Large intestine (tissue), 3 donors: ENCODE measurements around the gene RHOB. TPM values are rescaled to one million over a fixed set of nuclear protein-coding genes. Genes with fewer than 3 reads are reported as not detected.

Experiments used
- DNase-seq, 2 donors: peaks; one replicate each; pipeline versions ENCODE4 v3.0.0 to v3.0.0-alpha.2; 2013
- H3K27ac ChIP-seq: one replicate; pipeline ENCODE4 v1.5.1; 2013; ENCODE audit warnings: low read length
- H3K27me3 ChIP-seq: 2 replicates; pipeline ENCODE4 v1.6.1; 2013; ENCODE audit warnings: low read length; ENCODE audit not compliant: control insufficient read depth, insufficient read depth
- H3K36me3 ChIP-seq: 2 replicates; pipeline ENCODE4 v1.6.1; 2013; ENCODE audit warnings: low read length; ENCODE audit not compliant: control insufficient read depth, insufficient read depth
- H3K4me1 ChIP-seq: one replicate; pipeline ENCODE4 v1.6.1; 2013; ENCODE audit warnings: low read length; ENCODE audit not compliant: control insufficient read depth, insufficient read depth
- H3K4me3 ChIP-seq: one replicate; pipeline ENCODE4 v1.5.1; 2013; ENCODE audit warnings: low read length
- H3K9me3 ChIP-seq: one replicate; pipeline ENCODE4 v1.6.1; 2013; ENCODE audit warnings: mild to moderate bottlenecking, low read depth, low read length, moderate library complexity; ENCODE audit not compliant: control insufficient read depth
- WGBS: methylation state at CpG from one replicate; pipeline ENCODE4 v1.1.5; 2013; ENCODE audit warnings: low lambda C conversion rate; ENCODE audit not compliant: insufficient coverage; 5-methylcytosine and 5-hydroxymethylcytosine counted together
- polyA plus RNA-seq: library from polyadenylated mRNA; unstranded; fragments of 120-200 nt; gene quantifications from one replicate; pipeline ENCODE4 v1.2.1, GENCODE V29; 2013

The RHOB gene
- polyA plus RNA-seq, 1 donor, result 94.6 TPM

DNA sequence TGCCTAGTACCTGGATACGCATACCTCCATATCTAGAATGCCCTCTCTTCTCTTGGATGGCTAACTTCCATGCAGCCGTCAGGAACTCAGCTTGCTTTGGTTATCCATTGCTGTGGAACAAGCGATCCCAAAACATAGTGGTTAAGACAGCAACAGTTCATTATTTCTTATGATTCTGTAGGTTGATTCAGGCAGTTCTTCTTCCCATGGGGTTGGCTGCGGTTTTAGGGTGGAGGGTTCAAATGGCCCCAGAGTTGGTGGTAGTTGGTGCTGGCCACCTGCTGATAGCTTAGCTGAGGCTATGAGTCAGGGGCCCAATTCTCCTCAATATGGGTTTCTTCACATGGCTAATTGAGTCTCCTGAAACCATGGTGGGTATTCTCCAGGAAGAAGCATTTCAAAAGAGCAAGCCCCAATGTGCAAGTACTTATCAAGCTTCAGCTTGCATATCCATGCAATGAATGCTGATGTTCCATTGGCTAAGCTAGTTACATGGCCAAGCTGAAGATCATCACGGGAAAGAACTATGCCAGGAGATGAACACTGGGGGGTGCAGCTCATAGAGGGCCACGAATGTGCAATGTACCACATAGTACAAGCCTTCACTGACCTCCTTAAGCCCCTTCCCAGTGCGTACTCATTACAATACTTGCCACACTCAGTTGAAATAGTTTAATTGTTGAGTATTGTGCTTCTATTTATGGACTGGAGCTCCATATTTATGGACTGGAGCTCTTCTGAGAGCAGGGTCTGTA, 10.0 kb upstream of the RHOB start:
- Histone ChIP-seq H3K9me3 (no peaks in the 10 kb centered on the region), H3K4me3 (no peak overlapping the region), H3K4me1 (peaks cover 3% of the 10 kb centered on the region), H3K36me3 (no peaks in the 10 kb centered on the region), H3K27ac (no peak overlapping the region), H3K27me3 (peaks cover 1% of the 10 kb centered on the region)
- no CpG with 5 or more reads among the region's 7 CpGs for WGBS
- no peak for DNase-seq

DNA sequence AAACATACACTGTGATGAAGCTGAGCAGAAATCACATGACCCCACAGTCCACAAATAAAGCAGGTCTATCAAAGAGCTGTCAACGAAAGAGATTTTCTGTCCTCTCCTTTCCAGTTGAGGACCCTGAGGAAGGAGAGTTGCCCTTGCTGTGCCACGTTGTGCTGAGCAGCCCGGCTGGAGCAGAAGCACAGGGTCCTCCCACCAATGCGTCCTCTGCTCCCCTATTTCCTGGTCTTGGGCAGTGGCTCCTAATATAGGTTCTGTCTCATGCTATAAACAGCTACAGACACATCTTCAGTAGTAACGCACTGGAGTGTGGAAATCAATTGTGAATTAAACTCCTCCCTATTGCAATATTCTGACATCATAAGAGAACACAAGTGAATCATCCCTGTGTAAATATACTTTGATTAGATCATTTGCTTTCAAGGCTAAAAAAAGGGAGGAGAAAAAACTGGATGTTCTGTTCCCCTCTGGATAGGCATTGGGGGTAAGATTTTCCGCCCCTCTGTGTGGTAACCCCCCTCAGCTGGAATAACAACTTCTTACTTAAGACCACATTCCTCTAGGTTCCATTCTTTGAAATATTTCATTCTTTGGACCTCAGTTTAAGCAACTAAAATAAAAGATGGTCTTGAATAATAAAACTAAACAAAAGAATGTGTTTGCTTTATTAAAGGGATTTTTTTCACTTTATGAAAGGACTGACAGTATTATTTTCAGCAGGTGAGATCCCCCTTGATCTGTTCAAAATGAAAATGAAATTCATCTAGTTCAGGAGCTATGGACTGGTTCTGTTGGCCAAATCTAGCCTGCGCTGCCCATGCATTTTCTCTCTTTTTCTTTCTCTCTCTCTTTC, 8.3 kb upstream of the RHOB start:
- H3K36me3 ChIP-seq, result no peaks in the 10 kb centered on the region
- WGBS, result no CpG with 5 or more reads among the region's 7 CpGs
- no peaks in the 10 kb centered on the region for H3K9me3 ChIP-seq
- no peak overlapping the region for H3K27ac ChIP-seq
- H3K4me1 ChIP-seq, result peaks cover 6% of the 10 kb centered on the region
- no peak overlapping the region for H3K4me3 ChIP-seq
- H3K27me3 ChIP-seq, result no peaks in the 10 kb centered on the region
- DNase-seq, result peak in 1 of 2 donors; percentile 30

DNA sequence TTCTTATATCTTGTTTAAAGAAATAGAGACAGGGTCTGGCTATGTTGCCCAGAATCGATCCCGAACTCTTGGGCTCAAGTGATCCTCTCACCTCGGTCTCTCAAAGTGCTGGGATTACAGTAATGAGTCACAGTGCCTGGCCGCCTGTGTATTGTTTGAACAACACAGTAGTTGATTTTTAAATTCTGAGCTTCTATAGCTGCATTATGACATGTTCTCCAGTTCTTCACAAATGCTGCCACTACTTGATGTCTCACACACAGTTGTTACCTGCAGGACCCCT, 7.7 kb upstream of the RHOB start:
- no peak for DNase-seq
- H3K4me3 ChIP-seq, result no peak overlapping the region
- peaks cover 8% of the 10 kb centered on the region for H3K4me1 ChIP-seq
- WGBS, result 100% methylated on average over 1 of the region's 4 CpGs
- no peak overlapping the region for H3K27ac ChIP-seq
- no peaks in the 10 kb centered on the region for H3K9me3 ChIP-seq
- no peaks in the 10 kb centered on the region for H3K36me3 ChIP-seq
- no peaks in the 10 kb centered on the region for H3K27me3 ChIP-seq

DNA sequence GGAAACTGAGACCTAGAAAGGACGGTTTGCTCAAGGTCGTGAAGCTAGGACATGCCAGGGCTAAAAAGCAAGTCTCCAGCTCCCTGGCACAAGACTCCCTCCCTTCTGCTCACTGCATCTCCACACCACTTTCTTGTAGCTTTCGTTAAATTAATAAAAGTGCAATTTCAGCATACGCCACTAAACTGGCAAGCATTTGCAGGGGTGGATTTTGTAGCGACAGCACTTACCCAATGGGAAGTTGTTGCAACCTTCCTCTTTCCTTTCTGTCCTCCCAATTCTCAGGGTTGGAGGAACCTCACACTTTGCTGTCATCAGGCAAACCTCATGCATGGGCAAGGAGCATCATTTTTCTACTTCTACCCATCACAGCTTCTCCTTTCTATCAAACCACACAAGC, 7.4 kb upstream of the RHOB start:
- Histone ChIP-seq H3K9me3 (no peaks in the 10 kb centered on the region), H3K36me3 (no peaks in the 10 kb centered on the region), H3K27me3 (no peaks in the 10 kb centered on the region), H3K4me1 (peaks cover 8% of the 10 kb centered on the region), H3K27ac (no peak overlapping the region), H3K4me3 (no peak overlapping the region)
- no CpG with 5 or more reads among the region's 5 CpGs for WGBS
- no peak for DNase-seq

DNA sequence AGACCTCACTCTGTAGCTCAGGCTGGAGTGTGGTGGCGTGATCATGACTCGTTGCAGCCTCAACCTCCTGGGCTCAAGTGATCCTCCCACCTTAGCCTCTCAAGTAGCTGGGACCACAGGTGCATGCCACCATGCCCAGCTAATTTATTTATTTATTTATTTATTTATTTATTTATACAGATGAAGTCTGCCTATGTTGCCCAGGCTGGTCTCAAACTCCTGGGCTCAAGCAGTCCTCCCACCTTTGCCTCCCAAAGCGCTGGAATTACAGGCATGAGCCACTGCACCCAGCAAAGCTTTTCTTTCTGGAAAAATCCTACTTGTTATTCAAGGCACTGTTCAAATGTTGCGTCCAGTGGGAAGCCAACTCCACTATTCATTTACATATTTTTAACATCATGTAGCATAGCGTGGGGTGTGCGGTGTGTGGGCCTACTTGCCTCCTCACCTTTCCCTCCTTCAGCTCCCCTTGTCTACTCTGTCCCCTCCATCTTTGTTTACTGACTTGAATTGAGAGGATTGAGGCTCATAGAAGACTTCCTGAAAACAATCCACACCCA, 6.8 kb upstream of the RHOB start:
- 100% methylated on average over 1 of the region's 6 CpGs for WGBS
- peaks cover 8% of the 10 kb centered on the region for H3K4me1 ChIP-seq
- H3K27me3 ChIP-seq, result no peaks in the 10 kb centered on the region
- no peak for DNase-seq
- H3K9me3 ChIP-seq, result no peaks in the 10 kb centered on the region
- H3K4me3 ChIP-seq, result no peak overlapping the region
- H3K27ac ChIP-seq, result no peak overlapping the region
- H3K36me3 ChIP-seq, result no peaks in the 10 kb centered on the region

DNA sequence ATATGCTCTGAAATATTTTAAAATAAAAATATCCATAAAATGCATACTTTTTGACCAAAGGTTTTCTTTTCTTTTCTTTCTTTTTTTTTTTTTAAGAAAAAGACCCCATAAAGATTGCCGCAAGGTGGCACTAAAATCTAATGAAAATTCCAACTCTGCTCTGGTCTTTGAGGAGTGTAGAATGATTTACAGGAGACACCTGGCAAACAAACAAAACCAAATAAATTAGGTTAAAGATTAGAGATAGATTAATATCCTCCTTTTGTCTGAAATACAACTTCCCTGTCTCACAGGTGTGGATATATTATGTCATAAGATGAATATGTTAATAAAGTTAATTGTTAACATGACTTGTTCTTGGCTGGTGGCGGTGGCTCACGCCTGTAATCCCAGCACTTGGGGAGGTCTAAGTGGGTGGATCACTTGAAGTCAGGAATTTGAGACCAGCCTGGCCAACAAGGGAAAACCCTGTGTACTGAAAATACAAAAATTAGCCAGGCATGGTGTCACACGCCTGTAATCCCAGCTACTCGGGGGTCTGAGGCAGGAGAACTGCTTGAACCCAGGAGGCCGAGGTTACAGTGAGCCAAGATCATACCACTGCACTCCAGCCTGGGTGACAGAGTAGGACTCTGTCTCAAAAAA, 3.5 kb upstream of the RHOB start:
- Histone ChIP-seq H3K4me1 (peaks cover 9% of the 10 kb centered on the region), H3K27ac (peak overlapping the region; percentile 51), H3K9me3 (peaks cover 2% of the 10 kb centered on the region), H3K27me3 (no peaks in the 10 kb centered on the region), H3K36me3 (no peaks in the 10 kb centered on the region), H3K4me3 (no peak overlapping the region)
- peak; percentile 50 to 77 for DNase-seq
- 0% methylated on average over 1 of the region's 6 CpGs for WGBS

DNA sequence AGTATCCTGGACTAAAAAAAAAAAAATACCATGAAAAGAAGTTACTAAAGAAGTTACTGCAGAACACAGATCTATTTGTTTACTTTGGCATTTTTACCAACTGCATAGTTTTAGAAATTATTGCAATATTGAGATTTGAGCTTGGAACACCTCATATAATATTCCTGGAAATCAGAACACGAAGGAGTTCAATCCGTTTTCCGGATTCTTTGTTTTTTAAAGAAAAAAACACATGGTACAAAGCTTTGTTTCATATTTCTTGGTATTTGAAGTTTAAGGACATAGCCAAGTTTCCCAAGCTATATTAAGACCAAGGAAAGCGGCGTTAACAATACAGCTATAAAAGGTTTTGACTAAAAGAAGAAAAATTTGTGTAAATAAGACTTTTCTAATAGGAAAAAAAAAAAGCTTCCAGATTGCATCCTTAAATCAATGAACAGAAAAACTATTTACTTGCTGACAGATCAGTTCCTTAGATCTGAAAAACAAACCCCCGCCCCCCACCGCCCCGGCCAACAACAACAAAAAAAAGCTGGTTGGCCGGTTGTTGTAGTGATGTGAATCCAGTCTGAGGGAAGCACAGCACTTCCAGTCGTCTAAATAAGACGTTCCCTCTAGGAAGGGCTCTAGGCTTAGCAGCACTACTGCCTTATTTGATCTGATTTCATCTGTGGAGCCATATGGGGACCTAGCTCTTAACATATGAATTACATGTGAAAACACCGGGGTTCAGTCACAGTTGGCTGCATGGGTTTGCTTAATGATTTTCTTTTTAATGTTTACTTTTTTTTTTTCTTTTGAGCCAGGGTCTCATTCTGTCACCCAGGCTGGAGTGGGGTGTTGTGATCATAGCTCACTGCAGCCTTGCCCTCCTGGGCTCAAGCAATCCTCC, 2.5 kb upstream of the RHOB start:
- no peak overlapping the region for H3K4me3 ChIP-seq
- DNase-seq, result no peak

DNA sequence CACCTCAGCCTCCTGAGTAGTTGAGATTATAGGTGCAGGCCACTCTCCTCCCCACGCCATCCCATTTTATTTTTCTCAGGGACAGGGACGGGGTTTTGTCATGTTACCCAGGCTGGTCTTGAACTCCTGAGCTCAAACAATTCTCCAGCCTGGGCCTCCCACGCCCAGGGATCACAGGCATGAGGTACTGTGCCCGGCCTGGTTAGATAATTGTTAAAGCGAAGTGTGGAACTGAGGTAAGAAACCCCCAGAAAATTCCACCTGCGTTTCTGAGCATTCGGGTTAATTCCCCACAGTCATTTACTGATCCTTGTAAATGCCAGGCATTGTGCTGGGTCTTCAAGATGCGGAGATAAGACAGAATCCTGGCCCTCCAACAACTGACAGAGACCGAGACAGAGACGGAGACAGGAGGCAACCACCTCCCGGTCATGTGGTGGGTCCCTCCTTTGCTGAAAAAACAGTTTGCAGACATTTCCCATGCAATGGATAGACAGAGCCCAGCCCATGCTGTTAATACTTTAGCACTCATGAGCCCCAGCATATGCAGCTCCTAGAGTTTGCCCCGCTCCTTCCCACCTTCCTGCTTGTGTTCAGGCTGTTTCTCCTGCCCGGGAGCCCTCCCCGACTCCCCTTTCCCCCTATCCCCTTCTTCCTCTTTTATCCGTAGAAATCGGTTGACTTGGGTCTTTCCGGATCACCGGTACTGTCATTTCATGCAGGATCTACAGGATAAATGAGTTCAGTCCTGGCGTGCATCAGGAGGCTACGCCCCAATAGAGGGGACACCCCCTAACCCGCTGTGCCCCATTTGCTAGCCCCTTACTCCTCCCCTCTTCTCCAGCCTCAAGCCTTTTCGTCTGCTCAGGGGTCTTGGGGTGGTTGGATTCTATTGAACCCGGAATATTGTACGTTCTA, 1.6 kb upstream of the RHOB start:
- 77% methylated on average over 3 of the region's 24 CpGs for WGBS
- peaks cover 2% of the 10 kb centered on the region for H3K36me3 ChIP-seq
- DNase-seq, result no peak
- peaks cover 17% of the 10 kb centered on the region for H3K4me1 ChIP-seq
- peaks cover 2% of the 10 kb centered on the region for H3K9me3 ChIP-seq
- H3K27me3 ChIP-seq, result no peaks in the 10 kb centered on the region
- H3K4me3 ChIP-seq, result no peak overlapping the region
- H3K27ac ChIP-seq, result no peak overlapping the region

More for the DNA sequence above, 2.5 kb upstream of the RHOB start:
- peaks cover 2% of the 10 kb centered on the region for H3K9me3 ChIP-seq
- H3K27ac ChIP-seq, result peak overlapping the region; percentile 51
- 66% methylated on average over 4 of the region's 12 CpGs for WGBS
- peaks cover 9% of the 10 kb centered on the region for H3K4me1 ChIP-seq
- peaks cover under 1% of the 10 kb centered on the region for H3K36me3 ChIP-seq
- no peaks in the 10 kb centered on the region for H3K27me3 ChIP-seq

DNA sequence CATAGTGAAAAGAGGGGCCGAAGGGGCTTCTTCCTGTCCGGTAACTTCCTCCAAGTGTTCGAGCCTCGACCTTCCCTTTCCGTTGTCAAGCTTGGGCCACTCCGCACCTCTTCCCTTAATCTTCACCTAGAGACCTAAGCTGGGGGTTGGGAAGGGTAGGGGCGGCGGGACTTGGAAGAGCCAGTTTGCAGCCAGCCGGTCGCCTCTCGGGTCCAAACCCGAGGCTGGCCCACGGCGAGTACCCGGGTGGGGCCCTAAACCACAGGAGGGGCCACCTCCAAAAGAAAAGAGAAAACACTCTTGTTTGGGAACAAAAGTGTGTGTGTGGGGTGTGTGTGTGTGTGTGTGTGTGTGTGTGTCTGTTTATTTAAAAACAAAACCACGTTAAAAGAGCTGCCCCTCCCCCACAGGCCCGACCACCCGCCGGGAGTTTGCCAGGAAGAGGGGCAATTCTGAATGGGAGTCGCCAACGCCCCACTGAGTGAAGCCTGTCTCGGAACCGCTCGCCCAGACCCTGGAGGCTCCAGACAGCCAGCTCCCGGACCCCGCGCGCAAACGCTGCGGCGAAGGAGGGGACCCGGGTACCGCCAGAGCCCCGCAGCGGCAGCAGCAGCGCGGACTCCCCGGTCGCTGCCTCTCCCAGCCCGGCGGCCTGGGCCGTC, 488 bp upstream of the RHOB start:
- peak in 1 of 2 donors; percentile 21 for DNase-seq
- WGBS, result no CpG with 5 or more reads among the region's 42 CpGs
- peaks cover 2% of the 10 kb centered on the region for H3K9me3 ChIP-seq
- H3K4me1 ChIP-seq, result peaks cover 24% of the 10 kb centered on the region
- H3K27me3 ChIP-seq, result no peaks in the 10 kb centered on the region
- peaks cover 2% of the 10 kb centered on the region for H3K36me3 ChIP-seq
- H3K27ac ChIP-seq, result peak overlapping the region; percentile 66
- H3K4me3 ChIP-seq, result peak overlapping the region; percentile 48
